Measurements from ENCODE around the gene DEPDC5.

DNA sequence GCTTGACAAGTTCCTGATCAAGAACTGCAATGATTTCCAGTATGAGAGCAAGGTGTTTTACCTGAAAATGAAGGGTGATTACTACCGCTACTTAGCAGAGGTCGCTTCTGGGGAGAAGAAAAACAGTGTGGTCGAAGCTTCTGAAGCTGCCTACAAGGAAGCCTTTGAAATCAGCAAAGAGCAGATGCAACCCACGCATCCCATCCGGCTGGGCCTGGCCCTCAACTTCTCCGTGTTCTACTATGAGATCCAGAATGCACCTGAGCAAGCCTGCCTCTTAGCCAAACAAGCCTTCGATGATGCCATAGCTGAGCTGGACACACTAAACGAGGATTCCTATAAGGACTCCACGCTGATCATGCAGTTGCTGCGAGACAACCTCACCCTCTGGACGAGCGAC is 202.5 kb downstream of the DEPDC5 start:
- TF ChIP-seq CTCF (IDR thresholded peaks at IDR 0.05), result no peak
- TF ChIP-seq POLR2A (IDR thresholded peaks at IDR 0.05), result no peak
